Heart right ventricle (tissue), 16 donors: Measurements from ENCODE around the gene CCDC85A. TPM values are rescaled to one million over a fixed set of nuclear protein-coding genes. Genes with fewer than 3 reads are reported as not detected.

Source experiments
- ATAC-seq, 8 donors: fragments of 200-7000 bp; cut with Tn5 transposase; one replicate each; pipeline ENCODE4 v1.9.1; 2020; ENCODE audit warnings: mild to moderate bottlenecking in 8 of 8, moderate library complexity in 8 of 8, moderate number of reproducible peaks in 1 of 8
- DNase-seq, 2 donors: peaks; one replicate each; pipeline ENCODE4 v3.0.0-alpha.2; 2020
- H3K27ac ChIP-seq, 10 donors: fragments of 200-600 bp; sonication (generic) in 2 of 10; one replicate each; pipeline versions ENCODE4 v1.5.0 to v1.8.0; 2020 to 2022; ENCODE audit warnings: mild to moderate bottlenecking in 3 of 10
- H3K27me3 ChIP-seq, 7 donors: fragments of 200-600 bp; one replicate each; pipeline ENCODE4 v1.8.0; 2021 to 2022; ENCODE audit warnings: mild to moderate bottlenecking in 2 of 7
- H3K36me3 ChIP-seq, 9 donors: fragments of 200-600 bp; sonication (generic) in 1 of 9; one replicate each; pipeline versions ENCODE4 v1.5.0 to v1.8.0; 2020 to 2022; ENCODE audit warnings: mild to moderate bottlenecking in 2 of 9
- H3K4me1 ChIP-seq, 9 donors: fragments of 200-600 bp; sonication (generic) in 1 of 9; one replicate each; pipeline versions ENCODE4 v1.5.0 to v1.8.0; 2020 to 2022; ENCODE audit warnings: mild to moderate bottlenecking in 4 of 9
- H3K4me3 ChIP-seq, 10 donors: fragments of 200-600 bp; sonication (generic) in 2 of 10; one replicate each; pipeline versions ENCODE4 v1.5.0 to v1.8.0; 2020 to 2022; ENCODE audit warnings: mild to moderate bottlenecking in 7 of 10, moderate library complexity in 2 of 10
- H3K9me3 ChIP-seq, 11 donors: fragments of 200-600 bp in 10 of 11; sonication (generic) in 2 of 11; one replicate each; pipeline versions ENCODE4 v1.5.0 to v1.8.0; 2013 to 2022; ENCODE audit warnings: mild to moderate bottlenecking in 2 of 11, control low read depth in 1 of 11, moderate library complexity in 1 of 11
- CTCF ChIP-seq, 9 donors: fragments of 200-600 bp; sonication (generic) in 2 of 9; IDR thresholded peaks; one replicate each; pipeline versions ENCODE4 v1.5.0 to v1.8.0; 2021 to 2022; ENCODE audit warnings: antibody characterized with exemption in 9 of 9, mild to moderate bottlenecking in 5 of 9, moderate library complexity in 1 of 9
- WGBS, 2 donors: extraction: QIAGEN DNeasy Blood & Tissue Kit; methylation state at CpG; one replicate each; pipeline ENCODE4 v1.1.7; 2013; ENCODE audit warnings: inconsistent platforms in 1 of 2; 5-methylcytosine and 5-hydroxymethylcytosine counted together
- intact Hi-C, 10 donors: fragments of 100-400 bp; cut with DNase I; formaldehyde crosslinking; loops; one replicate each; pipeline versions ENCODE4 v1.11.1 to v1.14.2; 2022
- polyA plus RNA-seq, 2 donors: library from polyadenylated mRNA; stranded (reverse); fragments of 200-250 nt; gene quantifications; one replicate each; pipeline ENCODE4 v1.2.3, GENCODE V29; 2013
- total RNA-seq, 10 donors: library from RNA; stranded (reverse); fragmentation: NEBNext Ultra II Directional in 3 of 10; extraction: Animal tissue kit (Norgen Biotek cat#: 25700) in 3 of 10; gene quantifications; one replicate each; pipeline versions ENCODE4 v1.2.1 to v1.2.4, GENCODE V29; 2021 to 2023
- donor health status: Arrhythmogenic right ventricular cardiomyopathy.
- donor health status: ischemic (EF 13 %, LVEDD 7.1; RV severe dilation, severe dysfunction).
- donor health status: healthy with polysubstance abuse.
- donor health status: DM: no; HTN: yes; CAD: no.
- donor health status: DM: no; HTN: no; CAD: no.
- donor health status: ischemic (EF 25% LVEDD 6.9; RV normal size, moderate dysfunction).
- donor health status: ischemic (EF 25% LVEDD 5.7; RV mildly dilated, moderate dysfunction).
- donor health status: healthy.
- donor health status: DM: yes; HTN: yes; CAD: no.
- donor health status: Ischemic cardiomyopathy.
- donor health status: ischemic (EF 35%, LVEDD 5.7; RV mildly dilated, moderate dysfunction).
- donor health status: nonischemic (EF 11% LVEDD 7.7; RV severe dilation, severe dysfunction).
- donor health status: DM: yes; HTN: yes; CAD: no.
- donor health status: PGD.
- donor health status: ischemic (EF 29% LVEDD 5.4; RV normal size, mild dysfunction).
- donor health status: nonischemic (EF 23%, LVEDD 6.1; RV moderate dilation, normal function).

CCDC85A gene
- total and polyA plus RNA-seq, 12 donors: 1.5 to 8.5 (median 3.5) TPM

- Histone ChIP-seq H3K27me3 (no peaks in the 10 kb centered on the region), H3K27ac (no peak overlapping the region), H3K9me3 (peaks cover 0 to 9% (median 0%) of the 10 kb centered on the region in 11 donors), H3K36me3 (no peaks in the 10 kb centered on the region), H3K4me3 (no peak overlapping the region), H3K4me1 (peaks cover 0 to 29% (median 0%) of the 10 kb centered on the region in 9 donors)
- no peak for ATAC-seq
- intact Hi-C loops: loop anchor here in 1 of 10 donors (5.0 kb wide), 1 partner anchor 467 kb away; no protein-coding TSS in a partner anchor
- TF ChIP-seq CTCF (IDR thresholded peaks at IDR 0.05): no peak
- WGBS, 2 donors: 96% methylated on average over 5 of the region's 5 CpGs
- DNase-seq: no peak
These were observed 101.4 kb downstream of the CCDC85A start for GRCh38 chr2:56285224-56285623.

GRCh38 chr2:56286936-56287335 lies 103.1 kb downstream of the CCDC85A start:
- intact Hi-C loops: loop anchor here in 1 of 10 donors (5.0 kb wide), 1 partner anchor 465 kb away; no protein-coding TSS in a partner anchor
- no peak for TF ChIP-seq CTCF (IDR thresholded peaks at IDR 0.05)
- Histone ChIP-seq H3K9me3 (peaks cover 0 to 9% (median 0%) of the 10 kb centered on the region in 11 donors), H3K27me3 (no peaks in the 10 kb centered on the region), H3K27ac (peak overlapping the region in 1 of 10 donors; percentile 5), H3K36me3 (no peaks in the 10 kb centered on the region), H3K4me1 (peaks cover 0 to 29% (median 0%) of the 10 kb centered on the region in 9 donors), H3K4me3 (no peak overlapping the region)
- DNase-seq (no peak), ATAC-seq (no peak)
- 90 to 96% methylated on average over 2 of the region's 2 CpGs for WGBS, 2 donors

GRCh38 chr2:56287508-56287907 lies 103.7 kb downstream of the CCDC85A start:
- ATAC-seq (no peak), DNase-seq (no peak)
- H3K4me3 ChIP-seq: no peak overlapping the region
- TF ChIP-seq CTCF (IDR thresholded peaks at IDR 0.05): no peak
- peaks cover 0 to 29% (median 0%) of the 10 kb centered on the region in 9 donors for H3K4me1 ChIP-seq
- no peak overlapping the region for H3K27ac ChIP-seq
- no peaks in the 10 kb centered on the region for H3K36me3 ChIP-seq
- peaks cover 0 to 9% (median 0%) of the 10 kb centered on the region in 11 donors for H3K9me3 ChIP-seq
- H3K27me3 ChIP-seq: no peaks in the 10 kb centered on the region
- intact Hi-C loops: loop anchor here in 1 of 10 donors (5.0 kb wide), 1 partner anchor 465 kb away; no protein-coding TSS in a partner anchor

GRCh38 chr2:56287974-56288373 lies 104.2 kb downstream of the CCDC85A start:
- peaks cover 0 to 29% (median 0%) of the 10 kb centered on the region in 9 donors for H3K4me1 ChIP-seq
- intact Hi-C loops: loop anchor here in 1 of 10 donors (5.0 kb wide), 1 partner anchor 464 kb away; no protein-coding TSS in a partner anchor
- H3K27me3 ChIP-seq: no peaks in the 10 kb centered on the region
- no peak for TF ChIP-seq CTCF (IDR thresholded peaks at IDR 0.05)
- DNase-seq (no peak), ATAC-seq (no peak)
- no peak overlapping the region for H3K4me3 ChIP-seq
- WGBS, 2 donors: 73% methylated on average over 2 of the region's 2 CpGs
- no peaks in the 10 kb centered on the region for H3K36me3 ChIP-seq
- peaks cover 0 to 9% (median 0%) of the 10 kb centered on the region in 11 donors for H3K9me3 ChIP-seq
- H3K27ac ChIP-seq: no peak overlapping the region
